ENCODE results near the gene ABCC1.

The ABCC1 gene

GRCh38 chr16:16000685-16001084, 51.3 kb downstream of the ABCC1 start:
- Histone ChIP-seq H3K27me3 (ENCODE audit: low read depth, low read length) (no peaks in the 10 kb centered on the region), H3K9me3 (ENCODE audit: insufficient read depth, low read length) (no peaks in the 10 kb centered on the region), H3K79me2 (ENCODE audit: low read length) (peaks cover 87% of the 10 kb centered on the region), H4K20me1 (ENCODE audit: insufficient read depth, low read length) (peaks cover 21% of the 10 kb centered on the region), H3K9ac (ENCODE audit: low read length) (no peak overlapping the region), H3K4me3 (ENCODE audit: low read length) (no peak overlapping the region), H3K36me3 (replicated peaks; ENCODE audit: low read depth, low read length) (no peaks in the 10 kb centered on the region), H3K4me1 (ENCODE audit: low read length) (no peaks in the 10 kb centered on the region), H2AFZ (ENCODE audit: low read depth, low read length) (no peak overlapping the region), H3K27ac (ENCODE audit: low read length) (no peak overlapping the region), H3K4me2 (ENCODE audit: low read length) (no peak overlapping the region)
- TF ChIP-seq EZH2phosphoT487 (IDR thresholded peaks at IDR 0.05; ENCODE audit: low read depth), result no peak
- no peak for TF ChIP-seq CTCF (IDR thresholded peaks at IDR 0.05; ENCODE audit: low read depth, low read length)

- H3K27ac ChIP-seq (ENCODE audit: low read length), result no peak overlapping the region
- H3K4me2 ChIP-seq (ENCODE audit: low read length), result no peak overlapping the region
- H3K36me3 ChIP-seq (replicated peaks; ENCODE audit: low read depth, low read length), result no peaks in the 10 kb centered on the region
- no peak overlapping the region for H3K9ac ChIP-seq (ENCODE audit: low read length)
- no peaks in the 10 kb centered on the region for H3K27me3 ChIP-seq (ENCODE audit: low read depth, low read length)
- TF ChIP-seq EZH2phosphoT487 (IDR thresholded peaks at IDR 0.05; ENCODE audit: low read depth), result no peak
- no peak for TF ChIP-seq CTCF (IDR thresholded peaks at IDR 0.05; ENCODE audit: low read depth, low read length)
- peaks cover 89% of the 10 kb centered on the region for H3K79me2 ChIP-seq (ENCODE audit: low read length)
- no peaks in the 10 kb centered on the region for H3K9me3 ChIP-seq (ENCODE audit: insufficient read depth, low read length)
- peaks cover 9% of the 10 kb centered on the region for H3K4me1 ChIP-seq (ENCODE audit: low read length)
- H3K4me3 ChIP-seq (ENCODE audit: low read length), result no peak overlapping the region
- no peak overlapping the region for H2AFZ ChIP-seq (ENCODE audit: low read depth, low read length)
- peaks cover 16% of the 10 kb centered on the region for H4K20me1 ChIP-seq (ENCODE audit: insufficient read depth, low read length)
These were observed 52.3 kb downstream of the ABCC1 start for GRCh38 chr16:16001596-16002255.

- no peaks in the 10 kb centered on the region for H3K27me3 ChIP-seq (ENCODE audit: low read depth, low read length)
- peaks cover under 1% of the 10 kb centered on the region for H3K36me3 ChIP-seq (replicated peaks; ENCODE audit: low read depth, low read length)
- TF ChIP-seq CTCF (IDR thresholded peaks at IDR 0.05; ENCODE audit: low read depth, low read length) (no peak), EZH2phosphoT487 (IDR thresholded peaks at IDR 0.05; ENCODE audit: low read depth) (no peak)
- H3K4me2 ChIP-seq (ENCODE audit: low read length), result no peak overlapping the region
- H3K27ac ChIP-seq (ENCODE audit: low read length), result no peak overlapping the region
- no peaks in the 10 kb centered on the region for H3K9me3 ChIP-seq (ENCODE audit: insufficient read depth, low read length)
- H3K9ac ChIP-seq (ENCODE audit: low read length), result no peak overlapping the region
- H2AFZ ChIP-seq (ENCODE audit: low read depth, low read length), result no peak overlapping the region
- H3K4me1 ChIP-seq (ENCODE audit: low read length), result peaks cover 29% of the 10 kb centered on the region
- peaks cover 80% of the 10 kb centered on the region for H3K79me2 ChIP-seq (ENCODE audit: low read length)
- peaks cover 9% of the 10 kb centered on the region for H4K20me1 ChIP-seq (ENCODE audit: insufficient read depth, low read length)
- H3K4me3 ChIP-seq (ENCODE audit: low read length), result no peak overlapping the region
These were observed 54.4 kb downstream of the ABCC1 start for GRCh38 chr16:16003719-16004313.

- H3K4me2 ChIP-seq (ENCODE audit: low read length), result no peak overlapping the region
- H3K79me2 ChIP-seq (ENCODE audit: low read length), result peaks cover 82% of the 10 kb centered on the region
These were observed 54.9 kb downstream of the ABCC1 start for GRCh38 chr16:16004314-16004749.

More at GRCh38 chr16:16004314-16004749, 54.9 kb downstream of the ABCC1 start:
- Histone ChIP-seq H3K27me3 (ENCODE audit: low read depth, low read length) (no peaks in the 10 kb centered on the region), H3K27ac (ENCODE audit: low read length) (no peak overlapping the region), H3K9me3 (ENCODE audit: insufficient read depth, low read length) (no peaks in the 10 kb centered on the region), H3K4me3 (ENCODE audit: low read length) (no peak overlapping the region), H3K9ac (ENCODE audit: low read length) (no peak overlapping the region), H2AFZ (ENCODE audit: low read depth, low read length) (no peak overlapping the region), H3K4me1 (ENCODE audit: low read length) (peaks cover 35% of the 10 kb centered on the region), H3K36me3 (replicated peaks; ENCODE audit: low read depth, low read length) (peaks cover 5% of the 10 kb centered on the region), H4K20me1 (ENCODE audit: insufficient read depth, low read length) (peaks cover 9% of the 10 kb centered on the region)
- no peak for TF ChIP-seq CTCF (IDR thresholded peaks at IDR 0.05; ENCODE audit: low read depth, low read length)
- no peak for TF ChIP-seq EZH2phosphoT487 (IDR thresholded peaks at IDR 0.05; ENCODE audit: low read depth)
